LNCaP clone FGC (cell line): Measurements from ENCODE around the gene IL3.

ENCODE experiments used
- DNase-seq: peaks from one replicate; pipeline ENCODE4 v3.0.0-alpha.2; 2011; ENCODE audit warnings: low read depth
- H3K4me3 ChIP-seq: 2 replicates; pipeline ENCODE4 v1.5.1; 2011; ENCODE audit warnings: mild to moderate bottlenecking, low read depth, low read length, control low read depth
- CTCF ChIP-seq: IDR thresholded peaks from 2 replicates; pipeline ENCODE4 v1.5.1; 2012; ENCODE audit warnings: mild to moderate bottlenecking; ENCODE audit not compliant: control insufficient read depth, insufficient read depth; ENCODE audit errors: extremely low read depth

Gene IL3

GRCh38 chr5:132073231-132074013 lies 13.0 kb downstream of the IL3 start, which contains the start of gene CSF2:
TSS of gene CSF2 (plus strand) at chr5:132073789. CDS start at chr5:132073824, 35 bp downstream.
- no peak for DNase-seq
- no peak for TF ChIP-seq CTCF
- H3K4me3 ChIP-seq: no peak within 1 kb of the TSS

GRCh38 chr5:132074091-132074771 lies 13.8 kb downstream of the IL3 start:
- TF ChIP-seq CTCF: no peak
- H3K4me3 ChIP-seq: no peak overlapping the region
- DNase-seq: no peak

- H3K4me3 ChIP-seq: no peak overlapping the region
- no peak for TF ChIP-seq CTCF
- no peak for DNase-seq
Observed at GRCh38 chr5:132074772-132075718, 14.6 kb downstream of the IL3 start.

GRCh38 chr5:132075719-132076077 lies 15.2 kb downstream of the IL3 start:
- DNase-seq: no peak
- H3K4me3 ChIP-seq: no peak overlapping the region

GRCh38 chr5:132076202-132076830 lies 15.9 kb downstream of the IL3 start:
- DNase-seq: no peak
- no peak overlapping the region for H3K4me3 ChIP-seq
- TF ChIP-seq CTCF: no peak

More at GRCh38 chr5:132075719-132076077, 15.2 kb downstream of the IL3 start:
- TF ChIP-seq CTCF: no peak

- no peak overlapping the region for H3K4me3 ChIP-seq
- no peak for TF ChIP-seq CTCF
- no peak for DNase-seq
Observed at GRCh38 chr5:132076983-132077382, 16.5 kb downstream of the IL3 start.
